ENCODE measurements around the gene APOBEC3H. TPM values are rescaled to one million over a fixed set of nuclear protein-coding genes. Genes with fewer than 3 reads are reported as not detected.

The APOBEC3H gene
- total and polyA plus RNA-seq, 12 donors: 0.06 to 1.9 (median 0.61) TPM; not detected in 8

- intact Hi-C loops (cut with DNase I): no loop called here
- Histone ChIP-seq H3K36me3 (peaks cover 0 to 37% (median 0%) of the 10 kb centered on the region in 9 donors), H3K4me3 (no peak overlapping the region), H3K27ac (no peak overlapping the region), H3K9me3 (no peaks in the 10 kb centered on the region), H3K27me3 (no peaks in the 10 kb centered on the region), H3K4me1 (peaks cover 0 to 12% (median 12%) of the 10 kb centered on the region in 9 donors)
- TF ChIP-seq CTCF (IDR thresholded peaks at IDR 0.05): no peak
- WGBS, 2 donors: 82 to 86% methylated on average over 8 of the region's 8 CpGs
- no peak for DNase-seq
- ATAC-seq: no peak
Measured at GRCh38 chr22:39081598-39081997, 15.4 kb upstream of the APOBEC3H start.

GRCh38 chr22:39083212-39084165, 13.6 kb upstream of the APOBEC3H start:
- no peak overlapping the region for H3K27ac ChIP-seq
- TF ChIP-seq CTCF (IDR thresholded peaks at IDR 0.05): no peak
- 88% methylated on average over 14 of the region's 14 CpGs for WGBS, 2 donors
- no peaks in the 10 kb centered on the region for H3K9me3 ChIP-seq
- no peaks in the 10 kb centered on the region for H3K27me3 ChIP-seq
- intact Hi-C loops (cut with DNase I): no loop called here
- peaks cover 0 to 40% (median 0%) of the 10 kb centered on the region in 9 donors for H3K36me3 ChIP-seq
- DNase-seq: no peak
- H3K4me3 ChIP-seq: no peak overlapping the region
- no peak for ATAC-seq
- H3K4me1 ChIP-seq: peaks cover 0 to 9% (median 0%) of the 10 kb centered on the region in 9 donors

GRCh38 chr22:39084666-39085065, 12.4 kb upstream of the APOBEC3H start:
- WGBS, 2 donors: 91 to 92% methylated on average over 7 to 8 of the region's 8 CpGs
- no peak for TF ChIP-seq CTCF (IDR thresholded peaks at IDR 0.05)
- ATAC-seq (no peak), DNase-seq (no peak)
- no peaks in the 10 kb centered on the region for H3K9me3 ChIP-seq
- H3K27ac ChIP-seq: no peak overlapping the region
- peaks cover 0 to 39% (median 0%) of the 10 kb centered on the region in 9 donors for H3K36me3 ChIP-seq
- no peak overlapping the region for H3K4me3 ChIP-seq
- no peaks in the 10 kb centered on the region for H3K27me3 ChIP-seq
- peaks cover 0 to 9% (median 3%) of the 10 kb centered on the region in 9 donors for H3K4me1 ChIP-seq
- intact Hi-C loops (cut with DNase I): no loop called here

- WGBS, 2 donors: 87 to 93% methylated on average over 6 of the region's 6 CpGs
- H3K27me3 ChIP-seq: peaks cover 0 to 4% (median 0%) of the 10 kb centered on the region in 7 donors
- peaks cover 0 to 14% (median 5%) of the 10 kb centered on the region in 9 donors for H3K4me1 ChIP-seq
- intact Hi-C loops (cut with DNase I): no loop called here
- H3K4me3 ChIP-seq: no peak overlapping the region
- H3K9me3 ChIP-seq: no peaks in the 10 kb centered on the region
- DNase-seq (no peak), ATAC-seq (no peak)
- no peak overlapping the region for H3K27ac ChIP-seq
- peaks cover 0 to 22% (median 0%) of the 10 kb centered on the region in 9 donors for H3K36me3 ChIP-seq
- TF ChIP-seq CTCF (IDR thresholded peaks at IDR 0.05): no peak
Measured at GRCh38 chr22:39087098-39087497, 9.9 kb upstream of the APOBEC3H start.

Data from heart right ventricle (tissue), 16 donors.